Panc1 (cell line): ENCODE results near the gene HOXC9. TPM values are rescaled to one million over a fixed set of nuclear protein-coding genes. Genes with fewer than 3 reads are reported as not detected.

Experiments used
- ATAC-seq: fragments of 200-7000 bp; cut with Tn5 transposase; 2 replicates; pipeline ENCODE4 v1.9.1; 2020; ENCODE audit warnings: mild to moderate bottlenecking, moderate library complexity
- BruUV-seq: library from RNA; stranded (reverse); fragments of 400-500 nt; replicated peaks from 2 replicates; lab custom pipeline; 2021; lab: Mats Ljungman, UMichigan
- CTCF ChIA-PET: fragments of 300-600 bp; sonication (Branson Sonifier 250); formaldehyde crosslinking; loops from one replicate; lab custom pipeline; 2022; ENCODE audit warnings: antibody characterized with exemption; lab: Charles Lee
- POLR2A ChIA-PET: fragments of 300-600 bp; sonication (Branson Sonifier 250); formaldehyde crosslinking; loops from one replicate; lab custom pipeline; 2022; ENCODE audit warnings: antibody characterized with exemption; lab: Charles Lee
- DNase-seq: peaks from one replicate; pipeline ENCODE4 v3.0.0-alpha.2; 2010; ENCODE audit warnings: low read depth, low spot score
- H3K27ac ChIP-seq: 2 replicates; pipeline ENCODE4 v1.5.1; 2011; ENCODE audit warnings: mild to moderate bottlenecking, low read length, inconsistent platforms
- H3K27me3 ChIP-seq: fragments of 200-500 bp; sonication (Bioruptor generic); 2 replicates; pipeline ENCODE4 v1.6.0; 2014; ENCODE audit warnings: low read length, inconsistent platforms; ENCODE audit not compliant: control insufficient read depth, insufficient read depth
- H3K36me3 ChIP-seq: fragments of 200-500 bp; sonication (Bioruptor generic); 2 replicates; pipeline ENCODE4 v1.5.1; 2014; ENCODE audit warnings: inconsistent platforms, mild to moderate bottlenecking, low read length, moderate library complexity; ENCODE audit not compliant: control insufficient read depth, insufficient read depth
- H3K4me1 ChIP-seq: 2 replicates; pipeline ENCODE4 v1.5.1; 2011; ENCODE audit warnings: inconsistent platforms, mild to moderate bottlenecking, low read length, moderate library complexity; ENCODE audit not compliant: control insufficient read depth, insufficient read depth
- H3K4me3 ChIP-seq, 2 experiments: 2 replicates each; pipeline ENCODE4 v1.5.1; 2011 to 2012; ENCODE audit warnings: low read depth in 2 of 2, low read length in 2 of 2, mild to moderate bottlenecking in 2 of 2, inconsistent platforms in 1 of 2, moderate library complexity in 1 of 2
- H3K9me3 ChIP-seq: fragments of 200-500 bp; sonication (Bioruptor generic); 2 replicates; pipeline ENCODE4 v1.5.1; 2014; ENCODE audit warnings: low read depth, mild to moderate bottlenecking, inconsistent platforms, low read length, moderate library complexity; ENCODE audit not compliant: control insufficient read depth, insufficient read depth
- CTCF ChIP-seq: fragments of 450-650 bp; IDR thresholded peaks from 2 replicates; pipeline ENCODE4 v1.5.1; 2017; ENCODE audit warnings: mild to moderate bottlenecking
- POLR2AphosphoS5 ChIP-seq: IDR thresholded peaks from 2 replicates; pipeline ENCODE4 v1.6.1; 2012; ENCODE audit warnings: mild to moderate bottlenecking, low read depth, low read length, moderate library complexity
- REST ChIP-seq, 2 experiments: IDR thresholded peaks; 2 replicates each; pipeline ENCODE4 v1.6.1; 2011 to 2012; ENCODE audit warnings: low read depth in 2 of 2, control low read depth in 1 of 2, low read length in 1 of 2, mild to moderate bottlenecking in 1 of 2, moderate library complexity in 1 of 2; ENCODE audit not compliant: insufficient read depth in 1 of 2
- SIN3A ChIP-seq: IDR thresholded peaks from 2 replicates; pipeline ENCODE4 v1.6.1; 2012; ENCODE audit warnings: low read depth, mild to moderate bottlenecking, low read length, moderate library complexity, borderline replicate concordance; ENCODE audit not compliant: insufficient read depth
- TCF7L2 ChIP-seq: IDR thresholded peaks from 2 replicates; pipeline ENCODE4 v1.6.1; 2011; ENCODE audit warnings: mild to moderate bottlenecking, low read depth, low read length, inconsistent platforms
- in situ Hi-C: cut with HindIII; loops from 2 replicates; pipeline ENCODE4 v1.10.0; 2016; ENCODE audit warnings: low sequenced_read_pairs, low pct_unique_long_range_greater_than_20kb
- intact Hi-C: fragments of 100-400 bp; cut with micrococcal nuclease; formaldehyde crosslinking; loops from one replicate; pipeline ENCODE4 v1.10.0; 2022; ENCODE audit not compliant: unreplicated experiment
- total RNA-seq: library from RNA; stranded (reverse); gene quantifications from one replicate; pipeline ENCODE4 v1.2.1, GENCODE V29; 2021; ENCODE audit not compliant: unreplicated experiment

Gene HOXC9
- total RNA-seq, 1 experiment from 2014 or later = 37.2 TPM

GRCh38 chr12:54004063-54004840 is 4.3 kb downstream of the HOXC9 start:
- Histone ChIP-seq H3K27me3 (no peaks in the 10 kb centered on the region), H3K4me1 (peaks cover 44% of the 10 kb centered on the region), H3K36me3 (peaks cover 3% of the 10 kb centered on the region), H3K27ac (peak overlapping the region; percentile 99), H3K9me3 (no peaks in the 10 kb centered on the region), H3K4me3 (peak overlapping the region; percentile 47 to 66)
- ATAC-seq (no peak), DNase-seq (no peak)
- in situ Hi-C loops = no loop called here
- TF ChIP-seq SIN3A = 0 out of 2 replicates have a peak, but pooled peaks have one; percentile 55
- peak; percentile 23; the same call in 1 of the 2 replicates for TF ChIP-seq CTCF
- no peak for TF ChIP-seq TCF7L2
- TF ChIP-seq POLR2AphosphoS5 = peak; percentile 36; the same call in 1 of the 2 replicates
- no peak for TF ChIP-seq REST (IDR thresholded peaks at IDR 0.05; ENCODE audit: insufficient read depth in 1 of 2, low read depth in 2 of 2, low read length in 1 of 2)
- no TSS peak for BruUV-seq
- POLR2A ChIA-PET = no interaction called here
- intact Hi-C loops = no loop called here
- CTCF ChIA-PET = interaction anchor here (0.6 kb wide), 2 partner anchors 12 to 23 kb away, joined by 3 to 4 read pairs; no protein-coding TSS in a partner anchor

GRCh38 chr12:54004841-54005530 is 5.0 kb downstream of the HOXC9 start:
- TF ChIP-seq REST (IDR thresholded peaks at IDR 0.05; ENCODE audit: insufficient read depth in 1 of 2, low read depth in 2 of 2, low read length in 1 of 2) = no peak
- TF ChIP-seq TCF7L2 = no peak
- TF ChIP-seq SIN3A = 0 out of 2 replicates have a peak, but pooled peaks have one; percentile 23

More at GRCh38 chr12:54004841-54005530, 5.0 kb downstream of the HOXC9 start:
- H3K27me3 ChIP-seq = no peaks in the 10 kb centered on the region
- peak overlapping the region; percentile 99 for H3K27ac ChIP-seq
- peak overlapping the region; percentile 47 to 66 for H3K4me3 ChIP-seq
- peak; percentile 11 for ATAC-seq
- in situ Hi-C loops = no loop called here
- peaks cover 44% of the 10 kb centered on the region for H3K4me1 ChIP-seq
- no peak for DNase-seq
- BruUV-seq = no TSS peak
- ChIA-PET CTCF (interaction anchor here (0.6 to 1.1 kb wide), 2 partner anchors 12 to 196 kb away, joined by 3 to 7 read pairs; no protein-coding TSS in a partner anchor), POLR2A (interaction anchor here (0.7 kb wide), 1 partner anchor 187 kb away, joined by 7 read pairs; no protein-coding TSS in a partner anchor)
- peaks cover 3% of the 10 kb centered on the region for H3K36me3 ChIP-seq
- intact Hi-C loops = no loop called here
- no peaks in the 10 kb centered on the region for H3K9me3 ChIP-seq
